HG02763 (cell line): ENCODE data around the gene RAB17.
"Not testable (repeated sequence)": the region's sequence is repeated elsewhere in the genome, so short reads cannot be mapped to it uniquely, and the experiment has no call there.

Experiments used
- ATAC-seq: cut with Tn5 transposase; IDR thresholded peaks from one replicate; pipeline ENCODE4 v1.9.1; 2021; ENCODE audit warnings: mild to moderate bottlenecking, moderate library complexity; ENCODE audit not compliant: unreplicated experiment

RAB17 gene

DNA sequence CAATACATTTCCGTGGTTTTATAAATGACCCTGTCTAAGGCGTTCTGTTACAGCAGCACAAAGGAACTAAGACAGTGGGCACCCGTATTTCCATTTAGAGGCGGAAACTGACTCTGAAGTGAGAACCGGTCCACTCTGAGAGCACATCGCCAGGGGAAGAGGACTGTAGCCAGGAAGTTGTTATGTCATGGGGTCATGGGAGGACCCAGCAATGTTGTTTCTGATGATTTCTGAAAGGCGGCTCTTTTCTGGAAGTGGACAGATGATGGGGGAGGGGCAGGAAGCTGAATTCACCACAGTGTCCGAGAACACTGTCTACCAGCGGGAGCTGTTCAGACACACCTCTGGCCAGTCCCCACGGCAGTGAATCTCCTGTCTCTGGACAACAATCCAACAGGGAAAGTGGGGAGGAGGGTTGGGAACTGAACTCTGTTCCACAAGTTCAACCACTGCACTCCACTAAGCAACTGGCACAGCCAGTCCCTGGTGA lies 34.7 kb upstream of the RAB17 start:
- no peak for ATAC-seq

DNA sequence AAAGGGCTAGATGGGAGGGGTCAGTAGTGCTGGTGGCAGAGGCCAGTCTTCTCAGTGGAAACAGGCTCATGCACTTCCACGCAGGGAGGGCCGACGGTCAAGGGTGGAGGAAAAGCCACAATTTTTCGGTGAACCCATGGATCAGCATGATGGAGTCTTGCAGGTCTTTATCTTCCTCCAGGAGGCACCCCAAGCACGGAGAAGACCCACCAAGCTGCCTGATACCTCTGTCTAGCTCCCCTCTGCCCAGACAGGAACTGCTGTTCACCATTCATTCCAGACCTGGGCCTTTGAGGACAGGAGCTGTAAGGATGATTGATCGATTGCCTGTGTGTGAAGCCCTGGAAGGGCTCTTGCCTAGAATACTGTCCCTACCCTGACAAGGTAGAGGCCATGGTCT lies 34.0 kb upstream of the RAB17 start:
- no peak for ATAC-seq

DNA sequence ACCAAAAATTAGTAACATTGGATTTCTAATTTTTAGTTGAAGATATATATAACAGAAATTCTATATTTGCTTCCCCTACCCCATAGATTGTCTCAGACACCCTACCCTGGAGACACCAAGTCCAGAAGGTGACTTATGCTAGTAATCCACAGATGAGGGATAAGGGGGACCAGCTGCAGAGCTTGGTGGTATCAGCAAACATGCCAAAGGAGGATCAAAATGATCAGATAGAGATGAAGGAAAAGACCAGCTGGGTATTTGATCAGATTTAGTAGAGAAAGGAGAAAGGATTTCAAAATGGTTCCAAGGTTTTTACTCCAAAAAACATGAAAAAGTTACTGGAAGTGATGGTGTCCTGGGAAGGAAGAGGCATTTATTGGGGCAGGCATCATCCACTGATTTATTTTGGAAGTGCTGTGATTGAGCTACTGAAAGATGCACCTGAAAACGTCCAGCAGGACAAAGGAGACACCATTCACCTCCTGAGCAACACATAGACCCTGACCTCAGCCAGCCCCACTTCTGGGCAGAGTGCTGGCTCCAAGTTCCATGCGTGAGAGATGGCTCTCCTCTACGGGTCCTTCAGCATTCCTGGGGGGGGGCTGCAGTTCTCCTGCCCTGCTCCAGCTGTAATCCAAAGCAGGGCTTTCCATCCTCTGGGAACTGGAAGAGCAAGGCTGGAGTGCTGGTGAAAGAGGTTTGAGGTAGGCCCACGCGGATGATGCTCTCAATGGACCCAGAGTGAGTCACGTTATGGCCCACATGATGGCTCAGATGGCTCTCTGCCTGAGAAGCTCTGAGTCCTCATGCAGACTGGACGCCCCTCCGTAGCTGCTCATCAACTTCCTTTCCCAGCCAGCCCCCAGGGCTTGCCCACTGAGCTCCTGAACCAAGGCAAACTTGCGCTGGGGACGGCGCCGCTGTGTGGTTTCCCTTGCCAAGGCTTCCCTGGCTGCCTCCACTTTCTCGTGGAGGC lies 33.2 kb upstream of the RAB17 start:
- no peak for ATAC-seq

DNA sequence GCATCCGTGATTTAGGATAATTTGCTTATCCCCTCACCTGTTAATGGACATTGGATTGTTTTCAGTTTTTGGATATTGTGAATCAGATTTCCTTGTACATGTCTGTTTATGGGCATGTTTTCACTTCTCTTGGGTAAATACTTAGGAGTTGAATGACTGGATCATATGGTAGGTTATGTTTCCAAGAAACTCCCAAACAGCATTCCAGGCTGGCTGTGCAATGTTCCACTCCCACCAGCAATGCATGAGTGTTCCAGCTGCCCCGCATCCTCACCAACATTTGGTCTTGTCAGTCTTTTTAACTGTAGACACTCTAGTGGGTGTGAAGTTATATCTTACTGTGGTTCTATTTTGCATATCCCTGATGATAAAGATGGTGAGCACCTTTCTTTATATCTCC lies 27.9 kb upstream of the RAB17 start:
- no peak for ATAC-seq

DNA sequence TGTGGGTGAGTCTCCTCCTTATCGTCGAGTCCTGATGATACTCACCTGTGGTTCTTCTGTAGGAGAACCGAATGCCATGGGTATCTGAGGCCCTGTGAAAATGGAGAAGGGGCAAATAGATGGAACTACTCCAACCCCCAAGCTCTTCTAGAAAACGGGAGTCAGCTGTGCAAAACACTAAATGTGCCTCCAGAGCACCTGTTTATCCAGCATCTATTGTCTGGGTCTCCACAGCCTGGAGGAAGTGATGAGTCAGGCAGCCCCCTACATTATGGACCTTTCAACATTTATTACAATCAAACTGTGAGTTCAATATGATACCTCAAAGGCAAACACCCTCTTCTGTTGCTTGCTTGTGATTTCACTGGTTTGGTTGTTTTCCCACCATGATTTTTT lies 27.1 kb upstream of the RAB17 start:
- ATAC-seq, result no peak

DNA sequence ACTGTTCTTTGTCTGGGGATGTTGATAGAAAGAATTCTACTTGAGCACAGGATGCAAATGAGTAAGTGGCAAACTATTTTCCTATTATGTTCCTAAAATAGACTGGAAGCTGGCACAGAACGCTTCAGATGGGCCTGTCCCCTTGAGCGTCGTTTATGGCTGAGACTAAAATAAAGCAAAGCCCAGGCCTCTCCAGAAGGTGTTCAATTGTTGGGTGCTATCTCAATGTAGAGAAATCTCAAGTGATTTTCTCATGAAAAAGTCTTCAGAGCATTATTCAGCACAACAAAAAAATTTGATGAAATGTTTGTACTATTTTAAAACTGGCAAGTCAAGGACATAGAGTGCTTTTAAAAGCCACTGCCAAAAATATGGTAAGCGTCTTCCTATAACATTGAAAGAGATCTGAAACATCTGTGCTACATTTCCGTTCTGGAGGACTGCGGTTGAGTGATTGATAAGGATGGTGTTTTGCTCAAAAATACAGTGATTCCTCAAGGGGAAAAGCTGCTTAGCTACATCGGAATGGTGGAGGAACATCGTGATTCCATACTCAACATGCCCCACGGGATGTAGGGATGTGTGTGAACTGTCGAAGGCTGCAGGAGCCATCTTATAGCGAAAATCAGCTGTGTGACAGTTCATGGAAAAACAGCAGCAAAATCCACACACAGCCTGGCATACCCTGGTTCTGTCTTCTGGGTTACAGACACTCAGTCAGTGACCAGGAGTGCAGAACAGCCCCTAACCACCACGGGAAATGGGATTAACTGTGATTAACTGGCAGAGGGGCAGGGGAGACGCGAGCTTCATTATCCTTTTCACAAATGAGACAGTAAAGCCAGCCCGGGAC lies 26.4 kb upstream of the RAB17 start:
- no peak for ATAC-seq

DNA sequence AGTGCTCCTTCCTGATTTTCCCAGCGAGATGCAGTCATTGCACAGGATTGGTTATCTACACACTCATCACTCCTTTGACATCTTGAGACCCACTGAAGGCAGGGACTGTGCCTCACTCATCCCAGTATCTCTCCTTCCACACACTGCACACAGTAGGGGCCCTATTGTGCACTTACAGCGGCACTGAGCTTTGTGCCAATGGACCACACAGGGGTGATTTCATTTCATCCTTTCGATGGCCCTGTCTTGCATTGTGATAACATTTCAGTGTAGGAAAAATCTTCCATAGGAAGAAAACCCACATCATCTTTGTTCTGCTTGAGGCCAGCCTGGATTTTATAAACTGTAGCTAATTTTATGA lies 25.8 kb upstream of the RAB17 start:
- no peak for ATAC-seq

DNA sequence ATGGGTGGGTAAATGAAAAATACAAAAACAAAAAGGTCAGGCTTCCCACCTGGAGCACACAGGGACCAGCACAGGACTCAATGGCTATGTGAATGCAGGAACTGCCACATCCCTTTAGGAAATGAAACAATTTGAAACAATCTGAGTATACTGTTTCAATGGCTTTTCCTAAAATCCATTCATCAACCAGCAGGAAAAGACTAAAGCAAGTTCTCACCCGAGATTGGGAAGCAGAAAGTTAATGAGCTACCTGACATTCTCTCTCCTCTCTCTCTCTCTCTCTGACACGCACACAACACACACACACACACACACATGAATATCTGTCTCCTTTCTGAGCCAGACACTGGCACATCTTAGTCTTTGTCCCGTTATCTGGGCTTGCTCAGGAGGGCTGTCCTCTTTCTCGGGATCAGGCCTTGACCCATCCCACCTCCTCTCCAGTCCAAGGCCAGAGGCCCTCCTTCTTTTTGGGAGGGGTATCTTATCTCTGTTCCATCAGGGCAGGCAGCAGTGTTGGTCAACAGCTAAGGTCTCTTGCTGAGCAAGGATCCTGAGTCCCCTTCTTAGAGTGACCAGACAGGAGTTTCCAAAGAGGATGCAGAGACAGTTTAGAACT lies 25.2 kb upstream of the RAB17 start:
- ATAC-seq, result no peak

DNA sequence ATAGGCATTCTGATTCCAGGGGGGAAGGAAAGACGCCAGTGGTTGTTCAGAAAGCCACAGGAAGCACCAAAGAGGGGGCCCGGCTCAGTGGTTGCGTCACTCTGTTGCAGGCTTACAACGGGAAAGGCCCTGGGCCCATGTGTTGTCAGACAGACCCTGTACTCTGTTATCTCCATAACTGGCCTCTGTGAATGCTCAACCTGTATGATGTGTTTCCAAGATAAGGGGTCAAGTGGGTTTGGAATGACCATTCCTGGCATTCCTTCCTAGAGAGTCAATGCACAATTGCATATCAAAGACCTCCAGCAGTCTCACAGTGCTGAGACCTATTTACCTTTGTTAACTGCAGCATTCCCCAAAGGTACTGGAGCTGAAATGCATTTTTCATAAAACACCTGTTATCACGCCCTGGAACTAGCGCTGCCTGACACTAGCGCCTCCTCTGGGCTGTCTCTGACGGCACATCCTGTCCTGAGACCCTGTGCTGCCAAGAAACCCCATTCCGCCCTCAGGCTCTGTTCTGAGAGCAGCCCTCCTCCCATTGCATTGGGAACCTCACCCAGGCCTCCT lies 23.7 kb upstream of the RAB17 start:
- ATAC-seq, result no peak

DNA sequence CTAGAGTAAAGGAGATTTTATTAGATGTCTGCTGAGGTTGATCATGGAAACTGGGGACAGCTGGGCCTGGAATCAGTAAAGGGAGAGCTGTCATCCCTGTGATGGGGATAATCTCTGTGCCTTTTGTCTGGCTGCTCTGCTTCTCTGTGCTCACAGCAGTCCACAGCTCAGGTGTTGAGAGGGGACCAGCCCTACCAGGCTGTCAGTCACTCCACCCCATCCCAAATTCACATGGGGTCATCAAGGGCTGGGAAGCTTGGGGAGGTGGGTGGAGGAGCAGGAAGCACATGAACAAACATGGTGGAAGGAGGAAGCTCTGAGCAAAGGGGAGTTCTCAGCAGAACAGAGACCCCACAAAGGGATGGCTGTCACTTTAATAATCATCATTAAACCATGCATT lies 23.1 kb upstream of the RAB17 start:
- ATAC-seq, result no peak

DNA sequence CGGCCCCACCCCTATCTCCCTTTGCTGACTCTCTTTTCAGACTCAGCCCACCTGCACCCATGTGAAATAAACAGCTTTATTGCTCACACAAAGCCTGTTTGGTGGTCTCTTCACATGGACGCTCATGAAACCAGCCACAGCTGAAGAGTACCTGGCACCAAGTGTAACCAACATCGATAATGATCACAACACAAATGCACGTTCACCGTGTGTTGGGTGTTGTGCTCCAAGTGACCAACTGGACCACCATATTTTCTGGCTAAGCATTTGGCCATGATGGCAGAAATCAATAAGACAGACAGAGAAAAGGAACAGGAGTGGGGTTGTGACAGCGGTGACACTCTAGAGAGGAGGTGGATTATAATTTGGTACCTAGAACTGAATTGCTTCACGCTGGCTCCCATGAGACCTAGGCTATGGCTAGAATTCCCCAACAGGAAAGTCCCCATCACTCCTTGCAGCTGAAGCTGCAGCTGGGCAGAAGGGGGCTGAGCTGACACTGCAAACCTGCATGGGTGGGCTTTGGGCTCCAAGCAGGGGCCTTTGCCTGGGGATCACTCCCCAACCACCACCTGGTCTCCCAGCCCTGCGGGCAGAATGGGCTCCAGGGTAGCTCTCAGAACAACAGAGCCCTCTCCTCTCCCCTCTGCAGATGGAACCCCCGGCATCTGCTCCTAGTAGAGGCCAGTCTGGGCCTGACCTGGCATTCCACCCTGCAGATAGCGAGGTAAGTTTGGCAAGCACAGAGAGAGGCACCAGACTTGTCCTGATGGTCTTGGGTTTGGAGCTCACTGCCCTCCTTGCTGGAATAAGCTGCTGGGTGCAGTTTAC lies 22.2 kb upstream of the RAB17 start:
- ATAC-seq, result no peak

DNA sequence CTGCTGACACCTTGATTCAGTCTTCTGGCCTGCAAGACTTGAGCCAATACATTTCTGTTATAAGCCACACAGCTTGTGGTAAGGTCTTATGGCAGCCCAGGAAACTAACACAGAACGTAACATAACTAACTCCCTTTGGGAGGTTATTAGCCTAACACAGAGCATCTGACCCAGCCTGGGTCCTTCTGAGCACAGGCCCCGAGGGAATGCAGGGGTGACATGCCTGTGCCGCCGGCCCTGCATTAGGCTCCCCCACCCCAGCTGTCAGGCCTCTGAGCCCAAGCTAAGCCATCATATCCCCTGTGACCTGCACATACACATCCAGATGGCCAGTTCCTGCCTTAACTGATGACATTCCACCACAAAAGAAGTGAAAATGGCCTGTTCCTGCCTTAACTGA lies 16.0 kb upstream of the RAB17 start:
- ATAC-seq, result not testable (repeated sequence)

DNA sequence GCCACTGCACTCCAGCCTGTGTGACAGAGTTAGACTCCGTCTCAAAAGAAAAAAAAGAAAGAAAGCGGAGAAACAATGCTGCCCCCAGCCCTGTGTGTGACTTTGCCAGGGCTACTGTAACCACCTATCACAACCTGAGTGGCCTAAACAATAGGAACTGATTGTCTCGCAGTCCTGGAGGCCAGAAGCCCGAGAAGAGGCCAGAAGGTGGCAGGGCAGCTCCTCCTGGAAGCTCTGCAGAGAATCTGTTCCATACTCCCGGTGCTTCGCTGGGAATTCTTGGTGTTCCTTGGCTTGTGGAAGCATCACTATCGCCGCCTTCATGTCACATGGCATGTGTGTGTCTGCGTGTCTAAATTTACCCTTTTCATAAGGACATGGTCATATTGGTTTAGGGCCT lies 14.4 kb upstream of the RAB17 start:
- no peak for ATAC-seq

DNA sequence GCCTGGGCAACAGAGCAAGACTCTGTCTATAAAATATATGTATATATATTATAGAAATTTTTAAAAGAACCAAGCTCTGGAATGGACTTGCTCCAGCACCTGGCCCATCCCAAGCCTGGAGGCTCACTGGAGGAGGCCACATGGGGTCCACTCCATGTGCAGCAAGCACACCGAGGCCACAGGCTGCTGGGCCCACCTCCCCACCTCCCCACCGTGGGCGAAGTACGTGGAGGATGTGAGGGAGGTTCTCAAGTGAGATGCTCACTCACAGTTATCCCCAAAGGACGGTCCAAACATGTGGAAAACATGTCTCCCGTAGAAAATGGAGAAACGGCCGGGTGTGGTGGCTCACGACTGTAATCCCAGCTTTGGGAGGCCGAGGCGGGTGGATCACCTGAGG lies 13.9 kb upstream of the RAB17 start:
- no peak for ATAC-seq

DNA sequence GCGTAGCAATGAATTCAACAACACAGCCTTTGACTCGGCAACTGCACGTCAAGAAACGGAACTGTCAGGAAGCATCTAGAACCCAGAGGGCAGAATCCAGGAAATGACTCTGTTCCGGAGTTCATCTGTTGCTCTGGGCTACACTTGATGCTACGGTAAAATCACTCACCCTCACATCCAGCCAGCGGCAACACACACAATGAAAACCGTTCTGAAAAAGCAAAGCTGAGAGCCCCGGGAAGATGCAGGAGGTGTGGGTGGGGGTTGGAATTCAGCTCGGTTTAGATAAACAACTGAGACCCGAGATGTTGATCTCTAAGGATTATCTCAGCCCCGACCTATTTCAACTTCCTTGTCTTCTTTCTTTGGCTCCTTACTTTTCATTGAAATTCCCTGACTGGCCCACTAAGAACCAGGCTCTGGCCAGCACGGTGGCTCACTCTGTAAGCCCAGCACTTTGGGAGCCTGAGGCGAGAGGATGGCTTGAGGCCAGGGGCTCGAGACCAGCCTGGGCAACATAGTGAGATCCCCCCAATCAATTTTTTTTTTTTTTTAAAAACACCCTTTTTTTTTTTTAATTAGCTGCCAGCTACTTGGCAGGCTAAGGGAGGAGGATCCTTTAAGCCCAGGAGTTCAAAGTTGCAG lies 13.3 kb upstream of the RAB17 start:
- ATAC-seq, result no peak

DNA sequence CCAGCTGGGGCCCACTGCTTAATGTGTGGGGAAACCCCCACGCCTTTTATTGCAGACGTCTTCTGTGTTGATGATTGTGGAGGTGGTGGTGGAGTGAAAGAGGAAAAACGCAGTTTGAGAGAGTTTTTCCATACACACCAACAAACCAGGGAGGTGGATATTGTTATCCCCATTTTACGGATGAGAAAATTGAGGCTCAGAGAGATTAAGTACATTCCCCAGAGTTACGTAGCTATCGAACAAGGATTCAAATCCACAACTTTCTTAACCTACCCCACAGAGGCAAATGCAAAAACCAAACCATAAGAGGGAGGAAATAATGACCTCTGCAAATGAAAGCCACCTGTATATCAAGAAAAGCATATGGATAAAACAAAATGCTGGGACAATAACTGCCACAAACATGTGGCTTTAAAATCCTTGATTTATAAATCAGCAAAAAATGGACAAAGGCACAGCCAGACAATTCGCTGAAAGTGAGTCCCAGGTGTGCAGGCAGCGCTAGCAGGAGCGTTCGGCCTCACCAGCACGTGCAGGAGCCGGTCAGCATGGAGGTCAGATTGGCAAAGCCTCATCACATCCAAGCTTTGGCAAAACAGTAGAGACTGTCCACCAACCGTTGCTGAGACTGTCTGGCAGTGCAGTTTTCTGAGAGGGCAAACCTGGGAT lies 12.6 kb upstream of the RAB17 start:
- ATAC-seq, result no peak

DNA sequence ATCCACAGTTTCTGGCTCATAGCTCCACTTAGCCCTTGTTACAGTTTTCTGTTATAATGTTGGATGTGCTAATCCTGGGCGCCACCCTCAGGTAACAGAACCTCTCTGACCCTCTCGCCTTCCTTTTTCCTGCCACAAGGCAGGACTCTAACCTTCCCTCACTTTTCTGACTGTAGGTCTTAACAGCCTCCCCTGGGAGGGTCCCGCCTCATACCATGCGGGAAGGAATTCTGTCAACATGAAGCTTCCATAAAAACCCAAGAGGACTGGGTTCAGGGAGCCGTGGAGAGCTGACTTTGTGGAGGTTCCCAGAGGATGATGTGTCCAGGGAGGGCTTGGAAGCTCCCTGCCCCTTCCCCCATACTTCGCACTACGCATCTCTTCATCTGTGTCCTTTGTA lies 11.9 kb upstream of the RAB17 start:
- no peak for ATAC-seq

DNA sequence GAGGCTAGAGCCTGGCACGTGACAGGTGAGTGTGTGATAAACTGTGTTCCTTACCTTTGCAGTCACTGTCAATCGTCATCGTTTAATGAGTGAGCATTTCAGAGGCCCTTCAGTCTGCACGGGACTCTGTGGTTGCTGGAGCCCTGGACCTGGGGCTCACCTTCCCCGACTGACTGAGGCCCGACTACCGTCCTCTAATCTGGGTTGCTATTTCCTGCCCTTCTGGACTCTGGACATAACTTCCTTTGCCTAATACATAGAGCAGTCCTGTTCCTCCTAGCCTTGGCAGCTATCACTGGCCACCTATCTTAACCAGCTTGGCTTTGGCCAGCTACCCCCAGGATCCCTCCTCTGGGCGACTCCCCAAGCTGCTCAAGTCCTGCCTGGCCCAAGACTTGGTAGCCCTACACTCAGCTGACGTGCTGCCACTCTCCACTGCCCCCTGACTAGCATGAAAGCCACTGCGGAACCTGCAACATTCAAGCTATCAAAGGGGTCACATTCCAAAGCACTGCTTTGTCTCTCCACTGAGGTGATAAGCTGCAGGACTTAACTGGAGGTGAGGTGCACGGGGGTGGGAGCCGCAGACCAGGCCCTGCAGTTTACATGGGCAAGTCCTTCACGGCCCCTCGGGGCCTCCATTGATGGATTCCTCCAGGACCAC lies 11.1 kb upstream of the RAB17 start:
- ATAC-seq, result no peak
